ENCODE measurements around the gene FNBP1. TPM values are rescaled to one million over a fixed set of nuclear protein-coding genes. Genes with fewer than 3 reads are reported as not detected.

The FNBP1 gene
- total and polyA plus RNA-seq, 2 of the 8 experiments (the other 6 are each of a cell fraction or from before 2014, with no cell fraction given): 7.2 to 40.9 TPM

DNA sequence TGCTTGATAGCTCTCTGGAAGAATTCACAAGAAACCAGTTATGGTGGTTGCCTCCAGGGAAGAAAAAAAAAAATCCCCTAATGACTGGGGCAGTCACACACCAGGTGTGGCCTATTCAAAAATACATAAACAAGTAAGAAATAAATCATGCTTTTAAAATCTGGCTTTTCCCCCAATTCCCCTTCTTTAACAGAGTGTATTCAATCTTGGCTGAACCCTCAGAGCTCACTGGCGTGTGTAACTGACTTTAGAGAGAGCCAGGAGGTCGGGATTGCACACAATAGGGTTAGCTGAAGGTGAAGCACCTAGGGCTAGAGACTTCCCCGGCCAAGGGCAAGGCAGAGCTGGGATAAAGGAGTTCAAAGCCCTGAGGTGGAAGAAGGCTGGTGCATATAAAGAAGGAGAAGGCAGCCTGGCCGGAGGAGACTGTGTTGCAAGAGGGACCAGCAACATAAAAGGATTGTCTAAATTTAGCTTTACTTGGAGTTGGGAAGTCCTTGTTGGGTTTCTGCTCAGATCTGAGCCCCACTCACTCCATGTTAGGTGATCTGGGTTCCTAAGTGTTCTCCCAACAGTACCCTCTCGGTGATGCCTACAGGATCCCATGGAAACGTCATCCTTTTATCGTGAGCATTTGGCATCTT lies 19.7 kb downstream of the FNBP1 start:
- no peak for FAIRE-seq
- TF ChIP-seq POU5F1 (IDR thresholded peaks at IDR 0.05; ENCODE audit: low read depth, low read length) (no peak), EP300 (IDR thresholded peaks at IDR 0.05; ENCODE audit: borderline replicate concordance in 1 of 2, low read depth in 2 of 2, low read length in 2 of 2) (no peak), SRF (IDR thresholded peaks at IDR 0.05; ENCODE audit: low read depth, low read length) (no peak), JUND (IDR thresholded peaks at IDR 0.05; ENCODE audit: low read length) (no peak), SIX5 (IDR thresholded peaks at IDR 0.05; ENCODE audit: low read depth, low read length) (no peak), HDAC2 (IDR thresholded peaks at IDR 0.05; ENCODE audit: borderline replicate concordance in 1 of 2, low read depth in 2 of 2, low read length in 2 of 2) (no peak), CTCF (IDR thresholded peaks at IDR 0.05; ENCODE audit: control extremely low read depth in 1 of 3, insufficient read depth in 1 of 3, low read depth in 1 of 3, low read length in 3 of 3) (no peak), RBBP5 (IDR thresholded peaks at IDR 0.05; ENCODE audit: borderline replicate concordance, low read depth, low read length) (no peak), BACH1 (IDR thresholded peaks at IDR 0.05; ENCODE audit: low read length) (no peak)
- TF ChIP-seq, protein P1, sequence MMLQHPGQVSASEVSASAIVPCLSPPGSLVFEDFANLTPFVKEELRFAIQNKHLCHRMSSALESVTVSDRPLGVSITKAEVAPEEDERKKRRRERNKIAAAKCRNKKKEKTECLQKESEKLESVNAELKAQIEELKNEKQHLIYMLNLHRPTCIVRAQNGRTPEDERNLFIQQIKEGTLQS (IDR thresholded peaks at IDR 0.05; ENCODE audit: insufficient read depth, low read depth, low read length): no peak

More for the DNA sequence above, 19.7 kb downstream of the FNBP1 start:
- Histone ChIP-seq H3K79me1 (ENCODE audit: low read depth, low read length) (peaks cover 3% of the 10 kb centered on the region; the same call in 1 of the 2 replicates), H4K91ac (replicated peaks; ENCODE audit: insufficient read length, low read length) (no peak overlapping the region), H3K23me2 (ENCODE audit: low read depth, low read length) (no peaks in the 10 kb centered on the region), H3K27me3 (replicated peaks in 1 of 4; ENCODE audit: control insufficient read depth in 3 of 4, extremely low read depth in 1 of 4, insufficient read depth in 3 of 4, low read length in 3 of 4) (no peaks in the 10 kb centered on the region), H3K79me2 (ENCODE audit: control insufficient read depth in 1 of 2, insufficient read depth in 2 of 2, low read length in 2 of 2) (peaks cover 0 to 18% of the 10 kb centered on the region in 2 experiments; a peak in 1 of 4 replicates), H3K4ac (replicated peaks; ENCODE audit: insufficient read length, low read depth, low read length) (no peak overlapping the region), H3K9me3 (ENCODE audit: insufficient read depth in 2 of 2, low read depth in 1 of 2, low read length in 1 of 2) (no peaks in the 10 kb centered on the region), H2AK5ac (ENCODE audit: low read depth, low read length) (no peak overlapping the region), H3K23ac (ENCODE audit: insufficient read length) (no peak overlapping the region), H3K18ac (ENCODE audit: extremely low read depth, low read length) (no peak overlapping the region), H2AFZ (ENCODE audit: low read length) (no peak overlapping the region), H3K56ac (replicated peaks; ENCODE audit: insufficient read length, low read depth, low read length) (no peak overlapping the region), H3K14ac (ENCODE audit: insufficient read length) (no peak overlapping the region), H2BK15ac (ENCODE audit: low read length) (no peak overlapping the region), H2BK20ac (ENCODE audit: low read length) (no peak overlapping the region), H4K5ac (ENCODE audit: insufficient read length, low read depth, low read length) (no peak overlapping the region), H2BK120ac (replicated peaks; ENCODE audit: low read depth, low read length) (no peak overlapping the region), H2BK12ac (ENCODE audit: low read depth, low read length) (no peak overlapping the region), H3K36me3 (ENCODE audit: control insufficient read depth in 2 of 4, insufficient read depth in 4 of 4, low read length in 3 of 4) (no peaks in the 10 kb centered on the region), H3K4me1 (replicated peaks in 1 of 4; ENCODE audit: control insufficient read depth in 3 of 4, insufficient read depth in 4 of 4, low read length in 3 of 4) (no peaks in the 10 kb centered on the region), H4K8ac (ENCODE audit: extremely low read depth, insufficient read depth, low read length) (no peak overlapping the region), H3K9ac (replicated peaks in 1 of 4; ENCODE audit: extremely low read depth in 1 of 4, low read depth in 3 of 4, low read length in 3 of 4) (no peak overlapping the region), H4K20me1 (replicated peaks in 1 of 2; ENCODE audit: control insufficient read depth in 1 of 2, insufficient read depth in 2 of 2, low read length in 2 of 2) (no peaks in the 10 kb centered on the region), H3K4me3 (ENCODE audit: extremely low read depth in 1 of 4, insufficient read depth in 2 of 4, low read depth in 3 of 4, low read length in 4 of 4) (no peak overlapping the region), H2BK5ac (ENCODE audit: low read depth, low read length) (no peak overlapping the region), H3K27ac (ENCODE audit: low read depth, low read length) (no peak overlapping the region), H3K4me2 (ENCODE audit: insufficient read depth in 1 of 2, low read depth in 2 of 2, low read length in 2 of 2) (no peak overlapping the region)
- WGBS, 2 experiments (ENCODE audit: extremely low coverage in 1 of 2, insufficient coverage in 1 of 2, insufficient read length in 1 of 2, insufficient replicate concordance in 2 of 2, low coverage in 1 of 2, low lambda C conversion rate in 2 of 2, missing lambda C conversion rate in 1 of 2): 85% methylated on average over 7 of the region's 7 CpGs; no CpG with 5 or more reads in 1 of the 2 experiments
- ChIA-PET CTCF (ENCODE audit: partially characterized antibody) (no interaction called here), POLR2A (ENCODE audit: partially characterized antibody) (interaction anchor here (1.5 kb wide), 1 partner anchor 19 kb away, joined by 3 read pairs; the partner anchor contains the start of gene FNBP1)
- no peak for DNase-seq (ENCODE audit: low read depth in 1 of 2, low spot score in 2 of 2)
